Panc1 (cell line): ENCODE measurements around the gene CLSTN2. TPM values are rescaled to one million over a fixed set of nuclear protein-coding genes. Genes with fewer than 3 reads are reported as not detected.

ENCODE experiments used
- ATAC-seq: fragments of 200-7000 bp; cut with Tn5 transposase; 2 replicates; pipeline ENCODE4 v1.9.1; 2020; ENCODE audit warnings: mild to moderate bottlenecking, moderate library complexity
- BruUV-seq: library from RNA; stranded (reverse); fragments of 400-500 nt; replicated peaks from 2 replicates; lab custom pipeline; 2021; lab: Mats Ljungman, UMichigan
- CTCF ChIA-PET: fragments of 300-600 bp; sonication (Branson Sonifier 250); formaldehyde crosslinking; loops from one replicate; lab custom pipeline; 2022; ENCODE audit warnings: antibody characterized with exemption; lab: Charles Lee
- POLR2A ChIA-PET: fragments of 300-600 bp; sonication (Branson Sonifier 250); formaldehyde crosslinking; loops from one replicate; lab custom pipeline; 2022; ENCODE audit warnings: antibody characterized with exemption; lab: Charles Lee
- DNase-seq: peaks from one replicate; pipeline ENCODE4 v3.0.0-alpha.2; 2010; ENCODE audit warnings: low read depth, low spot score
- H3K27ac ChIP-seq: 2 replicates; pipeline ENCODE4 v1.5.1; 2011; ENCODE audit warnings: mild to moderate bottlenecking, low read length, inconsistent platforms
- H3K27me3 ChIP-seq: fragments of 200-500 bp; sonication (Bioruptor generic); 2 replicates; pipeline ENCODE4 v1.6.0; 2014; ENCODE audit warnings: low read length, inconsistent platforms; ENCODE audit not compliant: control insufficient read depth, insufficient read depth
- H3K36me3 ChIP-seq: fragments of 200-500 bp; sonication (Bioruptor generic); 2 replicates; pipeline ENCODE4 v1.5.1; 2014; ENCODE audit warnings: inconsistent platforms, mild to moderate bottlenecking, low read length, moderate library complexity; ENCODE audit not compliant: control insufficient read depth, insufficient read depth
- H3K4me1 ChIP-seq: 2 replicates; pipeline ENCODE4 v1.5.1; 2011; ENCODE audit warnings: inconsistent platforms, mild to moderate bottlenecking, low read length, moderate library complexity; ENCODE audit not compliant: control insufficient read depth, insufficient read depth
- H3K4me3 ChIP-seq, 2 experiments: 2 replicates each; pipeline ENCODE4 v1.5.1; 2011 to 2012; ENCODE audit warnings: low read depth in 2 of 2, low read length in 2 of 2, mild to moderate bottlenecking in 2 of 2, inconsistent platforms in 1 of 2, moderate library complexity in 1 of 2
- H3K9me3 ChIP-seq: fragments of 200-500 bp; sonication (Bioruptor generic); 2 replicates; pipeline ENCODE4 v1.5.1; 2014; ENCODE audit warnings: low read depth, mild to moderate bottlenecking, inconsistent platforms, low read length, moderate library complexity; ENCODE audit not compliant: control insufficient read depth, insufficient read depth
- POLR2AphosphoS5 ChIP-seq: IDR thresholded peaks from 2 replicates; pipeline ENCODE4 v1.6.1; 2012; ENCODE audit warnings: mild to moderate bottlenecking, low read depth, low read length, moderate library complexity
- SIN3A ChIP-seq: IDR thresholded peaks from 2 replicates; pipeline ENCODE4 v1.6.1; 2012; ENCODE audit warnings: low read depth, mild to moderate bottlenecking, low read length, moderate library complexity, borderline replicate concordance; ENCODE audit not compliant: insufficient read depth
- TCF7L2 ChIP-seq: IDR thresholded peaks from 2 replicates; pipeline ENCODE4 v1.6.1; 2011; ENCODE audit warnings: mild to moderate bottlenecking, low read depth, low read length, inconsistent platforms
- in situ Hi-C: cut with HindIII; loops from 2 replicates; pipeline ENCODE4 v1.10.0; 2016; ENCODE audit warnings: low sequenced_read_pairs, low pct_unique_long_range_greater_than_20kb
- intact Hi-C: fragments of 100-400 bp; cut with micrococcal nuclease; formaldehyde crosslinking; loops from one replicate; pipeline ENCODE4 v1.10.0; 2022; ENCODE audit not compliant: unreplicated experiment
- total RNA-seq: library from RNA; stranded (reverse); gene quantifications from one replicate; pipeline ENCODE4 v1.2.1, GENCODE V29; 2021; ENCODE audit not compliant: unreplicated experiment
- TF ChIP-seq, protein P1 (sequence below), 2 experiments: IDR thresholded peaks; 2 replicates each; pipeline ENCODE4 v1.6.1; 2011 to 2012; ENCODE audit warnings: low read depth in 2 of 2, control low read depth in 1 of 2, low read length in 1 of 2, mild to moderate bottlenecking in 1 of 2, moderate library complexity in 1 of 2; ENCODE audit not compliant: insufficient read depth in 1 of 2
- TF ChIP-seq, protein P2 (sequence below): fragments of 450-650 bp; IDR thresholded peaks from 2 replicates; pipeline ENCODE4 v1.5.1; 2017; ENCODE audit warnings: mild to moderate bottlenecking

The CLSTN2 gene
- total RNA-seq, 1 experiment from 2014 or later = 0.03 TPM

DNA sequence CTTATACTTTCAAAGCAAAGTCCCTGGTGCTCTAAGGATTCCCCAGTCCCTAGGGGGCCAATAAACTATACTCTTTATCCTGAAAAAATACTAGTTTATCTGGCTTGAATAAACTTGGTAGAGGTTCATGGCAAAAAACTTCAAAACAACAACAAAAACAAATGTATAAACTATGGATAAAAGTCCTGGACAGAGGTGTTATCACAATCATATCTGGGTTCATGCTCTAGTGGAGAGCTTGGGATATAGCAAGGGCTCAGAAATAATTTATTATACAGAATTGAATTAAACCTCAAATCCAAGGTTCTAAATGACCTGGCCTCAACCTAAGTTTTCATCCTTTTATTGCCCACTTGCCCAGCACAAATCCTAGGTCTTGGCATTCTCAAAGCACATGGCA, 644.3 kb downstream of the CLSTN2 start:
- intact Hi-C loops (no loop called here), in situ Hi-C loops (no loop called here)
- ATAC-seq = no peak

DNA sequence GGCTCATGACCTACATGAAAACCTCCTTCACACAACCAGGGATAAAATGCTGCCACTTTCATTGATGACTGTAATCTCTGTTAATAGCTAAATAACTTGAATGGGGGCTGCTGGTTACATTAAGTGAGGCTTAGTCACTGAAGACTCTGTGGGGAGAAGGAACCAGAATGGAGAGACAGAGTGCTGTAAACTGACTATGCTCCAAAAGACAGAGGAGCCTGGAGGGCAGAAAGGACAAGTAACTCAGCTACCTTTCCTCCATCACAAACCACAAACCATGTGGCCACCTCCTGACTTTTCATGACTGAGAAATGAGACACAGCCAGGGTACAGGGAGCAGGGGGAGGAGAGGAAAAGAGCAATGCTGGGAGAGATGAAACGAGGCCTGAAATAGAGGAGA, 645.8 kb downstream of the CLSTN2 start:
- no peak for TF ChIP-seq SIN3A
- TF ChIP-seq, protein P1, sequence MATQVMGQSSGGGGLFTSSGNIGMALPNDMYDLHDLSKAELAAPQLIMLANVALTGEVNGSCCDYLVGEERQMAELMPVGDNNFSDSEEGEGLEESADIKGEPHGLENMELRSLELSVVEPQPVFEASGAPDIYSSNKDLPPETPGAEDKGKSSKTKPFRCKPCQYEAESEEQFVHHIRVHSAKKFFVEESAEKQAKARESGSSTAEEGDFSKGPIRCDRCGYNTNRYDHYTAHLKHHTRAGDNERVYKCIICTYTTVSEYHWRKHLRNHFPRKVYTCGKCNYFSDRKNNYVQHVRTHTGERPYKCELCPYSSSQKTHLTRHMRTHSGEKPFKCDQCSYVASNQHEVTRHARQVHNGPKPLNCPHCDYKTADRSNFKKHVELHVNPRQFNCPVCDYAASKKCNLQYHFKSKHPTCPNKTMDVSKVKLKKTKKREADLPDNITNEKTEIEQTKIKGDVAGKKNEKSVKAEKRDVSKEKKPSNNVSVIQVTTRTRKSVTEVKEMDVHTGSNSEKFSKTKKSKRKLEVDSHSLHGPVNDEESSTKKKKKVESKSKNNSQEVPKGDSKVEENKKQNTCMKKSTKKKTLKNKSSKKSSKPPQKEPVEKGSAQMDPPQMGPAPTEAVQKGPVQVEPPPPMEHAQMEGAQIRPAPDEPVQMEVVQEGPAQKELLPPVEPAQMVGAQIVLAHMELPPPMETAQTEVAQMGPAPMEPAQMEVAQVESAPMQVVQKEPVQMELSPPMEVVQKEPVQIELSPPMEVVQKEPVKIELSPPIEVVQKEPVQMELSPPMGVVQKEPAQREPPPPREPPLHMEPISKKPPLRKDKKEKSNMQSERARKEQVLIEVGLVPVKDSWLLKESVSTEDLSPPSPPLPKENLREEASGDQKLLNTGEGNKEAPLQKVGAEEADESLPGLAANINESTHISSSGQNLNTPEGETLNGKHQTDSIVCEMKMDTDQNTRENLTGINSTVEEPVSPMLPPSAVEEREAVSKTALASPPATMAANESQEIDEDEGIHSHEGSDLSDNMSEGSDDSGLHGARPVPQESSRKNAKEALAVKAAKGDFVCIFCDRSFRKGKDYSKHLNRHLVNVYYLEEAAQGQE (IDR thresholded peaks at IDR 0.05; ENCODE audit: insufficient read depth in 1 of 2, low read depth in 2 of 2, low read length in 1 of 2) = no peak
- TF ChIP-seq POLR2AphosphoS5 = no peak
- no peak for TF ChIP-seq TCF7L2
- TF ChIP-seq, protein P2, sequence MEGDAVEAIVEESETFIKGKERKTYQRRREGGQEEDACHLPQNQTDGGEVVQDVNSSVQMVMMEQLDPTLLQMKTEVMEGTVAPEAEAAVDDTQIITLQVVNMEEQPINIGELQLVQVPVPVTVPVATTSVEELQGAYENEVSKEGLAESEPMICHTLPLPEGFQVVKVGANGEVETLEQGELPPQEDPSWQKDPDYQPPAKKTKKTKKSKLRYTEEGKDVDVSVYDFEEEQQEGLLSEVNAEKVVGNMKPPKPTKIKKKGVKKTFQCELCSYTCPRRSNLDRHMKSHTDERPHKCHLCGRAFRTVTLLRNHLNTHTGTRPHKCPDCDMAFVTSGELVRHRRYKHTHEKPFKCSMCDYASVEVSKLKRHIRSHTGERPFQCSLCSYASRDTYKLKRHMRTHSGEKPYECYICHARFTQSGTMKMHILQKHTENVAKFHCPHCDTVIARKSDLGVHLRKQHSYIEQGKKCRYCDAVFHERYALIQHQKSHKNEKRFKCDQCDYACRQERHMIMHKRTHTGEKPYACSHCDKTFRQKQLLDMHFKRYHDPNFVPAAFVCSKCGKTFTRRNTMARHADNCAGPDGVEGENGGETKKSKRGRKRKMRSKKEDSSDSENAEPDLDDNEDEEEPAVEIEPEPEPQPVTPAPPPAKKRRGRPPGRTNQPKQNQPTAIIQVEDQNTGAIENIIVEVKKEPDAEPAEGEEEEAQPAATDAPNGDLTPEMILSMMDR = no peak
- ATAC-seq (no peak), DNase-seq (no peak)
- intact Hi-C loops = no loop called here
- no peak overlapping the region for H3K4me3 ChIP-seq
- H3K4me1 ChIP-seq = no peaks in the 10 kb centered on the region
- no peaks in the 10 kb centered on the region for H3K27me3 ChIP-seq
- ChIA-PET CTCF (no interaction called here), POLR2A (no interaction called here)
- in situ Hi-C loops = no loop called here
- BruUV-seq = no TSS peak
- no peaks in the 10 kb centered on the region for H3K36me3 ChIP-seq
- H3K9me3 ChIP-seq = no peaks in the 10 kb centered on the region
- no peak overlapping the region for H3K27ac ChIP-seq

More for the DNA sequence above, 644.3 kb downstream of the CLSTN2 start:
- no peaks in the 10 kb centered on the region for H3K9me3 ChIP-seq
- H3K36me3 ChIP-seq = no peaks in the 10 kb centered on the region
- H3K4me1 ChIP-seq = no peaks in the 10 kb centered on the region
- H3K4me3 ChIP-seq = no peak overlapping the region
- DNase-seq = no peak
- ChIA-PET CTCF (no interaction called here), POLR2A (no interaction called here)
- 0 out of 2 replicates have a peak, but pooled peaks cover 2% of the 10 kb centered on the region for H3K27me3 ChIP-seq
- TF ChIP-seq, protein P2 = no peak
- TF ChIP-seq TCF7L2 (no peak), POLR2AphosphoS5 (no peak), SIN3A (no peak)
- TF ChIP-seq, protein P1 (IDR thresholded peaks at IDR 0.05; ENCODE audit: insufficient read depth in 1 of 2, low read depth in 2 of 2, low read length in 1 of 2) = no peak
- H3K27ac ChIP-seq = no peak overlapping the region
- no TSS peak for BruUV-seq
